AG09319 (cell line): ENCODE measurements around the gene VEPH1.
A peak's percentile ranks its signal among the peaks of the same experiment; 100 is the strongest.

Experiments used
- DNase-seq: peaks from one replicate; pipeline ENCODE4 v3.0.0-alpha.2; 2010; ENCODE audit warnings: low read depth; ENCODE audit errors: extremely low read depth
- TF ChIP-seq, protein P1 (sequence below): IDR thresholded peaks from 2 replicates; pipeline ENCODE4 v1.5.1; 2011; ENCODE audit warnings: low read depth, mild to moderate bottlenecking, inconsistent platforms, low read length, moderate library complexity

VEPH1 gene

GRCh38 chr3:157249606-157250005, 253.6 kb downstream of the VEPH1 start:
- TF ChIP-seq, protein P1, sequence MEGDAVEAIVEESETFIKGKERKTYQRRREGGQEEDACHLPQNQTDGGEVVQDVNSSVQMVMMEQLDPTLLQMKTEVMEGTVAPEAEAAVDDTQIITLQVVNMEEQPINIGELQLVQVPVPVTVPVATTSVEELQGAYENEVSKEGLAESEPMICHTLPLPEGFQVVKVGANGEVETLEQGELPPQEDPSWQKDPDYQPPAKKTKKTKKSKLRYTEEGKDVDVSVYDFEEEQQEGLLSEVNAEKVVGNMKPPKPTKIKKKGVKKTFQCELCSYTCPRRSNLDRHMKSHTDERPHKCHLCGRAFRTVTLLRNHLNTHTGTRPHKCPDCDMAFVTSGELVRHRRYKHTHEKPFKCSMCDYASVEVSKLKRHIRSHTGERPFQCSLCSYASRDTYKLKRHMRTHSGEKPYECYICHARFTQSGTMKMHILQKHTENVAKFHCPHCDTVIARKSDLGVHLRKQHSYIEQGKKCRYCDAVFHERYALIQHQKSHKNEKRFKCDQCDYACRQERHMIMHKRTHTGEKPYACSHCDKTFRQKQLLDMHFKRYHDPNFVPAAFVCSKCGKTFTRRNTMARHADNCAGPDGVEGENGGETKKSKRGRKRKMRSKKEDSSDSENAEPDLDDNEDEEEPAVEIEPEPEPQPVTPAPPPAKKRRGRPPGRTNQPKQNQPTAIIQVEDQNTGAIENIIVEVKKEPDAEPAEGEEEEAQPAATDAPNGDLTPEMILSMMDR, result no peak
- no peak for DNase-seq

- peak; percentile 68 for DNase-seq
- TF ChIP-seq, protein P1, result no peak
These were observed 254.4 kb downstream of the VEPH1 start for GRCh38 chr3:157248590-157249422.

- DNase-seq, result no peak
These were observed 255.8 kb downstream of the VEPH1 start for GRCh38 chr3:157247391-157247790.

GRCh38 chr3:157242836-157243235, 260.4 kb downstream of the VEPH1 start:
- DNase-seq, result no peak
- TF ChIP-seq, protein P1, result no peak

More at GRCh38 chr3:157247391-157247790, 255.8 kb downstream of the VEPH1 start:
- TF ChIP-seq, protein P1, result no peak

DNA sequence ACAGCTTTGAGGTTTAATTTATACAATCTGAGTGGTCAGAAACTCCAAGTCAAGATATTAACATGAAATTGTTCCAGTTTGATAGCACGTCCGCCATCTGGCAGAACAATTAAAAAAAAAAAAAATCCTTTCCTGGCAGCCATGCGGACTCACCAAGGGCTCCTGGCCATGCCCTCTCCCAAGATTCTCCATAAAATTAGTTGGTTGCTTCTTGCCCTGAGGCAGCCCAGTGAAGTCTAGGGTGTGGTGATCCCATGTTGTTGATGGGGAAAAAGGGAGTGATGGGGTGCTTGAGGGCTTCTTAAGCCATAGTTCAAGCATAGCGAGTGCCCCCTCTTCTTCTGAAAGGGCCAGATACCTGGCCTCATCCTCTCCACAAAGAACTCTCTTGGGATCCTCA, 261.6 kb downstream of the VEPH1 start:
- TF ChIP-seq, protein P1, result no peak
- no peak for DNase-seq

GRCh38 chr3:157240408-157240807, 262.8 kb downstream of the VEPH1 start:
- TF ChIP-seq, protein P1, result no peak
- DNase-seq, result no peak

- TF ChIP-seq, protein P1, result peak; percentile 48
- DNase-seq, result no peak
These were observed 264.0 kb downstream of the VEPH1 start for GRCh38 chr3:157239082-157239704.
